K562 (cell line): ENCODE data around the gene FAF2. TPM values are rescaled to one million over a fixed set of nuclear protein-coding genes. Genes with fewer than 3 reads are reported as not detected.

ENCODE experiments used
- ATF4 ChIP-seq: fragments of 450-650 bp; formaldehyde crosslinking; IDR thresholded peaks from 2 replicates; pipeline ENCODE4 v1.4.0; 2022; ENCODE audit warnings: mild to moderate bottlenecking, moderate library complexity
- CBX3 ChIP-seq, 2 experiments: IDR thresholded peaks; 1 replicate in 1 of 2; 2 replicates in 1 of 2; pipeline ENCODE4 v1.6.1; 2012; ENCODE audit warnings: inconsistent platforms in 2 of 2, low read length in 2 of 2, borderline replicate concordance in 1 of 2, control low read depth in 1 of 2
- CGGBP1 ChIP-seq: fragments of 250-450 bp; sonication (Bioruptor Pico); IDR thresholded peaks from 2 replicates; pipeline ENCODE4 v1.9.0; 2021; ENCODE audit warnings: mild to moderate bottlenecking
- EZH2 ChIP-seq: IDR thresholded peaks from 2 replicates; pipeline ENCODE4 v1.6.1; 2012; ENCODE audit warnings: low read depth, mild to moderate bottlenecking, inconsistent platforms, low read length, borderline replicate concordance
- HSF4 ChIP-seq: fragments of 250-450 bp; sonication (Bioruptor Pico); IDR thresholded peaks from 2 replicates; pipeline ENCODE4 v2.1.2; 2022; ENCODE audit warnings: mild to moderate bottlenecking, moderate library complexity, borderline replicate concordance
- KHSRP ChIP-seq: fragments of 450-650 bp; IDR thresholded peaks from 2 replicates; pipeline ENCODE4 v1.6.1; 2017
- NR1H2 ChIP-seq: sonication (generic); formaldehyde crosslinking; IDR thresholded peaks from 2 replicates; pipeline ENCODE4 v1.4.0; 2020; ENCODE audit warnings: mild to moderate bottlenecking, missing genetic modification reagents
- POLR2A ChIP-seq: fragments of 450-650 bp; conservative IDR thresholded peaks from 2 replicates; pipeline ENCODE4 v1.6.1; 2016
- PYGO2 ChIP-seq: fragments of 450-650 bp; IDR thresholded peaks from 2 replicates; pipeline ENCODE4 v1.6.1; 2016; ENCODE audit warnings: mild to moderate bottlenecking, missing genetic modification characterization, moderate library complexity, missing compliant biosample characterization
- RHOXF2B ChIP-seq: fragments of 250-450 bp; sonication (Bioruptor Pico); conservative IDR thresholded peaks from 2 replicates; pipeline ENCODE4 v1.5.1; 2021
- RREB1 ChIP-seq: fragments of 250-450 bp; sonication (Bioruptor Pico); IDR thresholded peaks from 2 replicates; pipeline ENCODE4 v1.4.0; 2020
- SRSF9 ChIP-seq: fragments of 200-400 bp; formaldehyde crosslinking; IDR thresholded peaks from 2 replicates; pipeline ENCODE4 v1.6.1; 2017; ENCODE audit warnings: low read depth, low read length, borderline replicate concordance
- TFAP4 ChIP-seq: sonication (generic); formaldehyde crosslinking; IDR thresholded peaks from 2 replicates; pipeline ENCODE4 v1.8.0; 2022; ENCODE audit warnings: missing genetic modification reagents, mild to moderate bottlenecking, moderate library complexity, borderline replicate concordance
- UBTF ChIP-seq, 2 experiments: IDR thresholded peaks; 2 replicates each; pipeline ENCODE4 v1.6.1; 2012; ENCODE audit warnings: improper control_type of control experiment in 2 of 2, low read depth in 2 of 2, low read length in 2 of 2, borderline replicate concordance in 1 of 2
- ZBTB2 ChIP-seq: fragments of 450-650 bp; IDR thresholded peaks from 2 replicates; pipeline ENCODE4 v1.6.1; 2016; ENCODE audit warnings: antibody characterized with exemption
- ZKSCAN3 ChIP-seq: fragments of 250-450 bp; sonication (Bioruptor Pico); IDR thresholded peaks from 2 replicates; pipeline ENCODE4 v1.4.0; 2020
- ZNF41 ChIP-seq: fragments of 250-450 bp; sonication (Bioruptor Pico); conservative IDR thresholded peaks from 2 replicates; pipeline ENCODE4 v1.4.0; 2020; ENCODE audit warnings: mild to moderate bottlenecking
- ZNF561 ChIP-seq: fragments of 450-650 bp; formaldehyde crosslinking; conservative IDR thresholded peaks from 2 replicates; pipeline ENCODE4 v1.4.0; 2020; ENCODE audit warnings: mild to moderate bottlenecking, moderate library complexity
- polyA plus RNA-seq, 8 experiments: library from polyadenylated mRNA; depleted of rRNA in 4 of 8; stranded (reverse) in 5 of 8; unstranded in 3 of 8; fragments of >200 nt; fragmentation: Nextera tagmentation in 2 of 8; fragmentation: Illumina TruSeq in 1 of 8; extraction: Ambion mirVana in 2 of 8; extraction: Trizol in 1 of 8; gene quantifications; 2 replicates each; pipeline versions ENCODE4 v1.2.1 to v1.2.3, GENCODE V29; 2011 to 2014; ENCODE audit warnings: inconsistent platforms in 1 of 8, missing spikeins in 1 of 8
- total RNA-seq, 7 experiments: library from RNA; depleted of rRNA in 6 of 7; stranded (reverse); fragments of >200 nt in 6 of 7; fragmentation: Illumina TruSeq in 2 of 7; extraction: Trizol in 2 of 7; gene quantifications; 2 replicates each; pipeline versions ENCODE4 v1.2.1 to v1.2.3, GENCODE V29; 2011 to 2021; ENCODE audit warnings: low replicate concordance in 1 of 7

Gene FAF2
- total and polyA plus RNA-seq, 9 of the 15 experiments (the other 6 are each of a cell fraction or from before 2014, with no cell fraction given): 25.0 to 44.6 (median 36.1) TPM

GRCh38 chr5:176540476-176540899, 92.3 kb downstream of the FAF2 start (continued):
- peak; percentile 88 for TF ChIP-seq RREB1 (CRISPR knock-in tag)
- no peak for TF ChIP-seq EZH2
- TF ChIP-seq SRSF9: no peak
- no peak for TF ChIP-seq CBX3 (IDR thresholded peaks at IDR 0.05; ENCODE audit: borderline replicate concordance in 1 of 2, low read length in 2 of 2)
- TF ChIP-seq HSF4 (CRISPR knock-in tag): peak; percentile 80; the same call in 1 of the 2 replicates
- TF ChIP-seq ZNF41 (CRISPR knock-in tag): peak; percentile 80
- TF ChIP-seq ZBTB2: no peak
- TF ChIP-seq ZNF561 (CRISPR knock-in tag): 0 out of 2 replicates have a peak, but pooled peaks have one; percentile 71
- TF ChIP-seq CGGBP1 (CRISPR knock-in tag): no peak
- TF ChIP-seq KHSRP: no peak
- no peak for TF ChIP-seq RHOXF2B (CRISPR knock-in tag)
- no peak for TF ChIP-seq UBTF (IDR thresholded peaks at IDR 0.05; ENCODE audit: borderline replicate concordance in 1 of 2, low read depth in 2 of 2, low read length in 2 of 2)
- peak; percentile 99 for TF ChIP-seq ATF4 (CRISPR knock-in tag)
- TF ChIP-seq POLR2A: no peak
- no peak for TF ChIP-seq ZKSCAN3 (CRISPR knock-in tag)
- TF ChIP-seq NR1H2 (CRISPR knock-in tag): no peak
- TF ChIP-seq PYGO2 (tag): no peak
- no peak for TF ChIP-seq TFAP4 (CRISPR knock-in tag)
